Panc1 (cell line): ENCODE results near the gene MYOT. TPM values are rescaled to one million over a fixed set of nuclear protein-coding genes. Genes with fewer than 3 reads are reported as not detected.

Experiments used
- ATAC-seq: fragments of 200-7000 bp; cut with Tn5 transposase; 2 replicates; pipeline ENCODE4 v1.9.1; 2020; ENCODE audit warnings: mild to moderate bottlenecking, moderate library complexity
- BruUV-seq: library from RNA; stranded (reverse); fragments of 400-500 nt; replicated peaks from 2 replicates; lab custom pipeline; 2021; lab: Mats Ljungman, UMichigan
- CTCF ChIA-PET: fragments of 300-600 bp; sonication (Branson Sonifier 250); formaldehyde crosslinking; loops from one replicate; lab custom pipeline; 2022; ENCODE audit warnings: antibody characterized with exemption; lab: Charles Lee
- POLR2A ChIA-PET: fragments of 300-600 bp; sonication (Branson Sonifier 250); formaldehyde crosslinking; loops from one replicate; lab custom pipeline; 2022; ENCODE audit warnings: antibody characterized with exemption; lab: Charles Lee
- DNase-seq: peaks from one replicate; pipeline ENCODE4 v3.0.0-alpha.2; 2010; ENCODE audit warnings: low read depth, low spot score
- H3K27ac ChIP-seq: 2 replicates; pipeline ENCODE4 v1.5.1; 2011; ENCODE audit warnings: mild to moderate bottlenecking, low read length, inconsistent platforms
- H3K27me3 ChIP-seq: fragments of 200-500 bp; sonication (Bioruptor generic); 2 replicates; pipeline ENCODE4 v1.6.0; 2014; ENCODE audit warnings: low read length, inconsistent platforms; ENCODE audit not compliant: control insufficient read depth, insufficient read depth
- H3K36me3 ChIP-seq: fragments of 200-500 bp; sonication (Bioruptor generic); 2 replicates; pipeline ENCODE4 v1.5.1; 2014; ENCODE audit warnings: inconsistent platforms, mild to moderate bottlenecking, low read length, moderate library complexity; ENCODE audit not compliant: control insufficient read depth, insufficient read depth
- H3K4me1 ChIP-seq: 2 replicates; pipeline ENCODE4 v1.5.1; 2011; ENCODE audit warnings: inconsistent platforms, mild to moderate bottlenecking, low read length, moderate library complexity; ENCODE audit not compliant: control insufficient read depth, insufficient read depth
- H3K4me3 ChIP-seq, 2 experiments: 2 replicates each; pipeline ENCODE4 v1.5.1; 2011 to 2012; ENCODE audit warnings: low read depth in 2 of 2, low read length in 2 of 2, mild to moderate bottlenecking in 2 of 2, inconsistent platforms in 1 of 2, moderate library complexity in 1 of 2
- H3K9me3 ChIP-seq: fragments of 200-500 bp; sonication (Bioruptor generic); 2 replicates; pipeline ENCODE4 v1.5.1; 2014; ENCODE audit warnings: low read depth, mild to moderate bottlenecking, inconsistent platforms, low read length, moderate library complexity; ENCODE audit not compliant: control insufficient read depth, insufficient read depth
- CTCF ChIP-seq: fragments of 450-650 bp; IDR thresholded peaks from 2 replicates; pipeline ENCODE4 v1.5.1; 2017; ENCODE audit warnings: mild to moderate bottlenecking
- POLR2AphosphoS5 ChIP-seq: IDR thresholded peaks from 2 replicates; pipeline ENCODE4 v1.6.1; 2012; ENCODE audit warnings: mild to moderate bottlenecking, low read depth, low read length, moderate library complexity
- REST ChIP-seq, 2 experiments: IDR thresholded peaks; 2 replicates each; pipeline ENCODE4 v1.6.1; 2011 to 2012; ENCODE audit warnings: low read depth in 2 of 2, control low read depth in 1 of 2, low read length in 1 of 2, mild to moderate bottlenecking in 1 of 2, moderate library complexity in 1 of 2; ENCODE audit not compliant: insufficient read depth in 1 of 2
- SIN3A ChIP-seq: IDR thresholded peaks from 2 replicates; pipeline ENCODE4 v1.6.1; 2012; ENCODE audit warnings: low read depth, mild to moderate bottlenecking, low read length, moderate library complexity, borderline replicate concordance; ENCODE audit not compliant: insufficient read depth
- TCF7L2 ChIP-seq: IDR thresholded peaks from 2 replicates; pipeline ENCODE4 v1.6.1; 2011; ENCODE audit warnings: mild to moderate bottlenecking, low read depth, low read length, inconsistent platforms
- in situ Hi-C: cut with HindIII; loops from 2 replicates; pipeline ENCODE4 v1.10.0; 2016; ENCODE audit warnings: low sequenced_read_pairs, low pct_unique_long_range_greater_than_20kb
- intact Hi-C: fragments of 100-400 bp; cut with micrococcal nuclease; formaldehyde crosslinking; loops from one replicate; pipeline ENCODE4 v1.10.0; 2022; ENCODE audit not compliant: unreplicated experiment
- total RNA-seq: library from RNA; stranded (reverse); gene quantifications from one replicate; pipeline ENCODE4 v1.2.1, GENCODE V29; 2021; ENCODE audit not compliant: unreplicated experiment

Gene MYOT
- total RNA-seq, 1 experiment from 2014 or later = not detected

GRCh38 chr5:137836997-137837396, 30.7 kb upstream of the MYOT start:
- Histone ChIP-seq H3K4me3 (no peak overlapping the region), H3K9me3 (no peaks in the 10 kb centered on the region), H3K36me3 (no peaks in the 10 kb centered on the region), H3K27me3 (no peaks in the 10 kb centered on the region), H3K4me1 (peaks cover 21% of the 10 kb centered on the region), H3K27ac (no peak overlapping the region)
- POLR2A ChIA-PET = no interaction called here
- ATAC-seq = no peak
- intact Hi-C loops (no loop called here), in situ Hi-C loops (no loop called here)
- BruUV-seq = no TSS peak
- CTCF ChIA-PET = no interaction called here
- no peak for DNase-seq
- no peak for TF ChIP-seq REST (IDR thresholded peaks at IDR 0.05; ENCODE audit: insufficient read depth in 1 of 2, low read depth in 2 of 2, low read length in 1 of 2)
- TF ChIP-seq TCF7L2 = no peak
- no peak for TF ChIP-seq POLR2AphosphoS5
- no peak for TF ChIP-seq CTCF
- TF ChIP-seq SIN3A = no peak

GRCh38 chr5:137837491-137838394, 29.9 kb upstream of the MYOT start:
- in situ Hi-C loops = no loop called here
- no peak overlapping the region for H3K4me3 ChIP-seq
- H3K27me3 ChIP-seq = no peaks in the 10 kb centered on the region
- ChIA-PET POLR2A (no interaction called here), CTCF (no interaction called here)
- no peak for ATAC-seq
- H3K4me1 ChIP-seq = peaks cover 20% of the 10 kb centered on the region
- no peak for TF ChIP-seq TCF7L2
- TF ChIP-seq POLR2AphosphoS5 = no peak
- TF ChIP-seq CTCF = no peak
- TF ChIP-seq SIN3A = no peak
- no peak for TF ChIP-seq REST (IDR thresholded peaks at IDR 0.05; ENCODE audit: insufficient read depth in 1 of 2, low read depth in 2 of 2, low read length in 1 of 2)
- intact Hi-C loops = no loop called here
- BruUV-seq = no TSS peak
- no peaks in the 10 kb centered on the region for H3K9me3 ChIP-seq
- no peak overlapping the region for H3K27ac ChIP-seq
- H3K36me3 ChIP-seq = no peaks in the 10 kb centered on the region
- DNase-seq = no peak
